ENCODE data around the gene C10orf90. TPM values are rescaled to one million over a fixed set of nuclear protein-coding genes. Genes with fewer than 3 reads are reported as not detected.

The C10orf90 gene
- total RNA-seq, 1 experiment from 2014 or later = 0.18 TPM

- Histone ChIP-seq H3K79me2 (ENCODE audit: low read length) (no peaks in the 10 kb centered on the region), H3K4me3 (ENCODE audit: low read length) (no peak overlapping the region), H3K9me3 (ENCODE audit: low read length) (no peaks in the 10 kb centered on the region), H3K27ac (ENCODE audit: low read length) (no peak overlapping the region), H2AFZ (ENCODE audit: low read length) (no peak overlapping the region), H3K27me3 (ENCODE audit: low read length) (no peaks in the 10 kb centered on the region), H3K36me3 (ENCODE audit: low read depth, low read length) (no peaks in the 10 kb centered on the region), H3K4me2 (ENCODE audit: low read length) (no peak overlapping the region), H4K20me1 (ENCODE audit: low read length) (no peaks in the 10 kb centered on the region), H3K4me1 (ENCODE audit: insufficient read depth, low read length) (no peaks in the 10 kb centered on the region), H3K9me2 (replicated peaks; ENCODE audit: low read length) (no peaks in the 10 kb centered on the region), H3F3A (ENCODE audit: low read length, unreplicated experiment) (no peaks in the 10 kb centered on the region), H3K9ac (ENCODE audit: low read length) (no peak overlapping the region)
- BruUV-seq (replicated peaks) = no TSS peak
- ChIA-PET POLR2A (ENCODE audit: unreplicated experiment) (no interaction called here), CTCF (no interaction called here)
- DNase-seq (no peak), ATAC-seq (no peak)
- TF ChIP-seq CTCF (conservative IDR thresholded peaks at IDR 0.05; ENCODE audit: low read depth, low read length) = no peak
- no peak for TF ChIP-seq EZH2 (IDR thresholded peaks at IDR 0.05; ENCODE audit: low read length, unreplicated experiment)
- no peak for TF ChIP-seq EZH2phosphoT487 (IDR thresholded peaks at IDR 0.05; ENCODE audit: borderline replicate concordance, low read length)
- intact Hi-C loops (cut with micrococcal nuclease) = no loop called here
These were observed 86.8 kb downstream of the C10orf90 start for GRCh38 chr10:126583552-126584200.

GRCh38 chr10:126581648-126582046, 88.8 kb downstream of the C10orf90 start:
- H3K4me3 ChIP-seq (ENCODE audit: low read length) = no peak overlapping the region
- no peak overlapping the region for H2AFZ ChIP-seq (ENCODE audit: low read length)
- H4K20me1 ChIP-seq (ENCODE audit: low read length) = no peaks in the 10 kb centered on the region
- H3K27me3 ChIP-seq (ENCODE audit: low read length) = no peaks in the 10 kb centered on the region
- POLR2A ChIA-PET (ENCODE audit: unreplicated experiment) = no interaction called here
- H3K27ac ChIP-seq (ENCODE audit: low read length) = no peak overlapping the region
- no peak overlapping the region for H3K4me2 ChIP-seq (ENCODE audit: low read length)
- H3K9me2 ChIP-seq (replicated peaks; ENCODE audit: low read length) = no peaks in the 10 kb centered on the region
- no peaks in the 10 kb centered on the region for H3K4me1 ChIP-seq (ENCODE audit: insufficient read depth, low read length)
- intact Hi-C loops (cut with micrococcal nuclease) = no loop called here
- no peak for TF ChIP-seq EZH2phosphoT487 (IDR thresholded peaks at IDR 0.05; ENCODE audit: borderline replicate concordance, low read length)
- no peak for TF ChIP-seq EZH2 (IDR thresholded peaks at IDR 0.05; ENCODE audit: low read length, unreplicated experiment)
- no peak for TF ChIP-seq CTCF (conservative IDR thresholded peaks at IDR 0.05; ENCODE audit: low read depth, low read length)
- ATAC-seq (no peak), DNase-seq (no peak)
- CTCF ChIA-PET = no interaction called here
- no peaks in the 10 kb centered on the region for H3K9me3 ChIP-seq (ENCODE audit: low read length)
- H3K79me2 ChIP-seq (ENCODE audit: low read length) = no peaks in the 10 kb centered on the region
- H3K36me3 ChIP-seq (ENCODE audit: low read depth, low read length) = no peaks in the 10 kb centered on the region
- H3F3A ChIP-seq (ENCODE audit: low read length, unreplicated experiment) = no peaks in the 10 kb centered on the region
- H3K9ac ChIP-seq (ENCODE audit: low read length) = no peak overlapping the region
- BruUV-seq (replicated peaks) = no TSS peak

- H3K4me1 ChIP-seq (ENCODE audit: insufficient read depth, low read length) = no peaks in the 10 kb centered on the region
- no peak for ATAC-seq
- H3K4me3 ChIP-seq (ENCODE audit: low read length) = no peak overlapping the region
- intact Hi-C loops (cut with micrococcal nuclease) = no loop called here
- no peaks in the 10 kb centered on the region for H3K9me2 ChIP-seq (replicated peaks; ENCODE audit: low read length)
- no peaks in the 10 kb centered on the region for H3K9me3 ChIP-seq (ENCODE audit: low read length)
- H4K20me1 ChIP-seq (ENCODE audit: low read length) = no peaks in the 10 kb centered on the region
- H3K4me2 ChIP-seq (ENCODE audit: low read length) = no peak overlapping the region
- BruUV-seq (replicated peaks) = no TSS peak
- no peaks in the 10 kb centered on the region for H3F3A ChIP-seq (ENCODE audit: low read length, unreplicated experiment)
- H3K27me3 ChIP-seq (ENCODE audit: low read length) = no peaks in the 10 kb centered on the region
- DNase-seq = peak; percentile 6
- H3K36me3 ChIP-seq (ENCODE audit: low read depth, low read length) = no peaks in the 10 kb centered on the region
- H2AFZ ChIP-seq (ENCODE audit: low read length) = no peak overlapping the region; the same call in 1 of the 2 replicates
- CTCF ChIA-PET = interaction anchor here (0.6 kb wide), 1 partner anchor 42 kb away, joined by 3 read pairs; no protein-coding TSS in a partner anchor
- no peaks in the 10 kb centered on the region for H3K79me2 ChIP-seq (ENCODE audit: low read length)
- no peak for TF ChIP-seq EZH2 (IDR thresholded peaks at IDR 0.05; ENCODE audit: low read length, unreplicated experiment)
- no peak for TF ChIP-seq CTCF (conservative IDR thresholded peaks at IDR 0.05; ENCODE audit: low read depth, low read length)
- no peak for TF ChIP-seq EZH2phosphoT487 (IDR thresholded peaks at IDR 0.05; ENCODE audit: borderline replicate concordance, low read length)
- H3K9ac ChIP-seq (ENCODE audit: low read length) = no peak overlapping the region
- POLR2A ChIA-PET (ENCODE audit: unreplicated experiment) = no interaction called here
- no peak overlapping the region for H3K27ac ChIP-seq (ENCODE audit: low read length)
These were observed 89.4 kb downstream of the C10orf90 start for GRCh38 chr10:126580873-126581647.
